ENCODE results near the gene SHOX. TPM values are rescaled to one million over a fixed set of nuclear protein-coding genes. Genes with fewer than 3 reads are reported as not detected.
"Not testable (repeated sequence)": the region's sequence is repeated elsewhere in the genome, so short reads cannot be mapped to it uniquely, and the experiment has no call there.

SHOX gene
- total RNA-seq, 1 donor from 2014 or later = not detected

DNA sequence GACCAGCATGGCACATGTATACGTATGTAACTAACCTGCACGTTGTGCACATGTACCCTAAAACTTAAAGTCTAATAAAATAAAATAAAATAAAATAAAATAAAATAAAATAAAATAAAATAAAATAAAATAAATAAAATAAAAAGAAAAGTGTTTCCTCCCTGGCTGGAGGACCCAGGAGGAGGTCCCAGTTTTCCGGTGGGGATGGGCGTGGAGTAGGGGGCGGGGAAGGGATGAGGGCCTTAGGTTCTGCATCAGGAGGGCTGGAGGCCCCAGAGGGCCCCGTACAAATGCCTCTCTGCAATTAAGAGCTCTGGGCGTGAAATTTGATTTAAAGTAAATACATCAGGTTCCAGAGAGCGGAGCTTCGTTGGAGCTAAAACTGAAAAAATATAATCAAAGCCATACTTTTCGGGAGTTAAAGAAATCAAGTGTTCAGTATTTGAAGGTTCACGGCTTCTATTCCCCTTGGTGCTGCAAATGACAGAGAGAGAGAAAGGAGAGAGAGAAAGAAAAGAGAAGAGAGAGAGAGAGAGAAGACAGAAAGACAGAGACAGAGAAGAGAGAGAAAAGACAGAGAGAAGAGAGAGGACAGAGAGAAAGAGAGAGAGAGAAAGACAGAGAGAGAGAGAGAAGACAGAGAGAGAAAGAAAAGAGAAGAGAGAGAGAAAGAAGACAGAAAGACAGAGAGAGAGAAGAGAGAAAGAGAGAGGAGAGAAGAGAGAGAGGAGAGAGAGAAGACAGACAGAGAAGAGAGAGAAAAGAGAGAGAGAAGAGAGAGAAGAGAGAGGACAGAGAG lies 8.7 kb upstream of the SHOX start:
- DNase-seq (ENCODE audit: low read depth) = no peak

DNA sequence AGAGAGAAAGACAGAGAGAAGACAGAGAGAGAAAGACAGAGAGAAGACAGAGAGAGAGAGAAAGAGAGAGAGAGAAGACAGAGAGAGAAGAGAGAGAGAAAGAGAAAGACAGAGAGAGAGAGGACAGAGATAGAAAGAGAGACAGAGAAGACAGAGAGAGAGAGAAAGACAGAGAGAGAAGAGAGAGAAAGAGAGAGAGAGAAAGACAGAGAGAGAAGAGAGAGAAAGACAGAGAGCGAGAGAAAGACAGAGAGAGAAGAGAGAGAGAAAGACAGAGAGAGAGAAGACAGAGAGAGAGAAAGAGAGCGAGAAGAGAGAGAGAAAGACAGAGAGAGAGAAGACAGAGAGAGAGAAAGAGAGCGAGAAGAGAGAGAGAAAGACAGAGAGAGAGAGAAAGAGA lies 7.8 kb upstream of the SHOX start:
- DNase-seq (ENCODE audit: low read depth) = not testable (repeated sequence)

DNA sequence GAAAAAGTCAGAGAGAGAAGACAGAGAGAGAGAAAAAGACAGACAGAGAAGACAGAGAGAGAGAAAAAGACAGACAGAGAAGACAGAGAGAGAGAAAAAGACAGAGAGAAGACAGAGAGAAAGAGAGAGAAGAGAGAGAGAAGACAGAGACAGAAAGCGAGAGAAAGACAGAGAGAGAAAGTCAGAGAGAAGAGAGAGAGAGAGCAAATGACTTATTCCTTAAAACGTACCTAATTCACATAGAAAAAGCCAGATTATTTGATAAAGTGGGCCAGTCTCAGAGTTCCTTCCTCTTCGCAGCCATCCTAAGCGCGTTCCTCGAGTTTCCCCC lies 7.4 kb upstream of the SHOX start:
- DNase-seq (ENCODE audit: low read depth) = no peak

DNA sequence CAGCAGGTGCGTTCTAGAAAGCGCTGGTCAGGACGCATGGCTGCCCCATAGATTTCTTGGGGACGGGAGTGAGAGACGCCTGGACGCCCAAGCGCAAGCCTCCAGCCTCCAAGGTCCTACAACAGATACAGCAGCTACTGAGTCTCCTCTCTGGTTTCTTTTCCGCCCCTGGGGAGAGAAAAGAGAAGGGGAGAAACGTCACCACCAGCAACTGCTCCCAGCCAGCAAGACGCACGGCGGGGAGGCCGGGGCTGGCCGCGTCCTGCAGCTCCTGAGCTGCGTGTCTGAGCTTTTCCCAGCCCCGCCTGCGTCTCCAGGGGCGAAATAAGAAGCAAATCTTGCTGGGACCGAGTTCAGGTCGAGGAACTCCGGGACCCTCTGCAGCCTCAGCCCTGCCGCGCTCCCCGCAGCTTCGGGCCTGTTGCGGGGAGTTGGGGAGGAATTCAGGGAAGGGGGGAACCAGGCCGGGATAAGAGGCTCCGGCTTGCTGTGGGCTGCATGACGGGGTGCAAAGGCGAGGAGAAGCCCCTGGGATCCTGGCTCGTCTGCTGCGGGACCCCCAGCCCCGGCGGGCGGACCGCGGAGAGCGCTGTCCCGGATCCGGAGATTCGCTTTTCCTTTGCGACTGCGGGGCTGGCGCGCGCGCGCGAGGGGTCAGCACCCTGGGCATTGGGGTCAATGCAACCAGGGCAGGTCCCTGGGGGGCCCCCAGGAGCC lies 6.8 kb upstream of the SHOX start:
- DNase-seq (ENCODE audit: low read depth) = no peak

DNA sequence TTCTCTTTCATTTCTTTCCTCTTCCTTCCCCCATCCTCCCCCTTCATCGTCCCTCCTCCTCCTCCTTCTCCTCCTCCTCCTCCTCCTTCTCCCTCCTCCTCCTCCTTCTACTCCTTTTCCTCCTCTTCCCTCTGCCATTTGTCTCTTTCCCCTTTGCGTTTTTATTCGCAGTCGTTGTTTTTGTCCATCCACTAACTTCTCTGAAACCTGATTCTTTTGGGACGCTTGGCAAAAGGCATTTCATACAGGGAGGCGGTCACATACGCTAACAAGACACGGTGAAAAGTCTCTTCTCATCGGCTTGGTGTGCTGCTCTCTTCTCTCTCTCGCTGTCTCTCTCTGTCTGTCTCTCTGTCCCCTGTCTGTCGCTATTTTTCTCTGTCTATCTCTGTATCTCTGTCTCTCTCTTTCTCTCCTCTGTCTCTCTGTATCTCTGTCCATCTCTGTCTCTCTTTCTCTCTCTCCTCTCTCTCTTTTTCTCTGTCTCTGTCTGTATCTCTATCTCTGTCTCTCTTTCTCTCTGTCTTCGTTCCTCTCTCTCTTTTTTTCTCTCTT lies 5.4 kb upstream of the SHOX start:
- no peak for DNase-seq (ENCODE audit: low read depth)

DNA sequence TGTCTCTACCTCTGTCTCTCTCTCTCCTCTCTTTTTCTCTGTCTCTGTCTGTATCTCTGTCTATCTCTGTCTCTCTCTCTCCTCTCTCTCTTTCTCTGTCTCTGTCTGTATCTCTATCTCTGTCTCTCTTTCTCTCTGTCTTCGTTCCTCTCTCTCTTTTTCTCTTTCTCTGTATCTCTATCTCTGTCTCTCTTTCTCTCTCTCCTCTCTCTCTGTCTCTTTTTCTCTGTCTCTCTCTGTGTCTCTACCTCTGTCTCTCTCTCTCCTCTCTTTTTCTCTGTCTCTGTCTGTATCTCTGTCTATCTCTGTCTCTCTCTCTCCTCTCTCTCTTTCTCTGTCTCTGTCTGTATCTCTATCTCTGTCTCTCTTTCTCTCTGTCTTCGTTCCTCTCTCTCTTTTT lies 4.5 kb upstream of the SHOX start:
- DNase-seq (ENCODE audit: low read depth) = not testable (repeated sequence)

DNA sequence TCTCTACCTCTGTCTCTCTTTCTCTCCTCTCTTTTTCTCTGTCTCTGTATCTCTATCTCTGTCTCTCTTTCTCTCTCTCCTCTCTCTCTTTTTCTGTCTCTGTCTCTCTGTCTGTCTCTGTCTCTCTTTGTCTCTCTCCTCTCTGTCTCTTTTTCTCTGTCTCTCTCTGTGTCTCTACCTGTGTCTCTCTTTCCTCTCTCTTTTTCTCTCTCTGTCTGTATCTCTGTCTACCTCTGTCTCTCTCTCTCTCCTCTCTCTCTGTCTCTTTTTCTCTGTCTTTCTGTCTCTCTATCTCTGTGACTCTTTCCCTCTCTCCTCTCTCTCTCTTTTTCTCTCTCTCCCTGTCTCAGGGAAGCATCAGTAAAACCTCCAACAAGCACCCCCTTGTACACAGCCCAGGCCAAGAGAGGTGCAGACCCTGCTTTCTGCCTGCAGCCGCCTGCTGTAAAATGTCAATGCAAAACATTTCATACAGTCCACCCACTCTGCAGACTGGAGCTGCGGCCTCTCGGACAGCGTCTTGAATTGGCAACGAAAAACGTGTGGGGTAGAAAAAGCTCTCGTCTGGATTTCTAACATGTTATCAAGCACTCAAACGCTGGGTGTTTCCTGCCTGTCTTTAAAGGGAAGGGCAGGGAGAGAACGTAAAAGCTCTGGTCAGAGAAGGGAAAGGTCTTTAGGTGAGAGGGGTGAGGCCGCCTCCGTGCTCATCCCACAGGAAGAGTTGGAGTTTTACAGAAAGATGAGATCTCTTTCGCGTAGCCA lies 3.7 kb upstream of the SHOX start:
- DNase-seq (ENCODE audit: low read depth) = no peak

DNA sequence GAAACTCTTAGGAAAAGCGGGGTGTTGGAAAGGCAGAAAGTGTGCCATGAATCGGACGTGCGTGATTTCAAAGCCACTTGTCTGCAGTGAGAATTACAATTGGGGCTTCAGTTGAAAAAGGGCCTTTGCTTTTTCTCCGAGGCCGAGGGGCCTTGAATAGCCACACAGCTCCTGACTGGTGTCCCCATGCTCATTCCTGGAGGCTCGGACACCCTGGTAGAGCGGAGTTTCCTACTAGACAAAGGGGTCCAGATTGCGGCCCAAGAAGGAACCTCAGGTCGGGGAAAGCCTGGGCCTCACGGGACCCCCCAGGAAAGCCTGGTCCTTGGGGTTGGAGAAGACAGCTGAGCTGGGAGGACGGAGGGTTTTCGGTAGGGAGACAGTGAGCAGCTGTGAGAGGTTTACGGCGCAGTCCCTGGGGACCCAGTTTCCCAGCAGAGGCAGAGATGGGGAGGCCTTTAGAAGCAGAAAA lies 3.0 kb upstream of the SHOX start:
- DNase-seq (ENCODE audit: low read depth) = no peak

DNA sequence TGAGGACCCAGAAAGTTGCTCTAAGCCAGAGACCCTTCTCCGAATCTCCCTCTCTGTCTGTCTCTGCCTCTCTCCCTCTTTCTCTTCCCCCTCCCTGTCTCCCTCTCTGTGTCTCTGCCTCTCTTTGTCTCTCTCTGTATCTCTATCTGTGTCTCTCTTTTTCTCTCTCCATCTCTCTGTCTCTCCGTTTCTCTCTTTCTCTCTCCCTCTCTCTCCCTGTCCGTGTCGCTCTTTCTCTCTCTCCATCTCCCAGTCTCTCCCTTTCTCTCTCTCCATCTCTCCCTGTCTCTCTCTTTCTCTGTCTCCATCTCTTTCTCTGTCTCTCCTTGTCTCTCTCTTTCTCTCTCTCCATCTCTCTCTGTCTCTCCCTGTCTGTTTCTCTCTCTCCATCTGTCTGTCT lies 2.6 kb upstream of the SHOX start:
- DNase-seq (ENCODE audit: low read depth) = no peak

DNA sequence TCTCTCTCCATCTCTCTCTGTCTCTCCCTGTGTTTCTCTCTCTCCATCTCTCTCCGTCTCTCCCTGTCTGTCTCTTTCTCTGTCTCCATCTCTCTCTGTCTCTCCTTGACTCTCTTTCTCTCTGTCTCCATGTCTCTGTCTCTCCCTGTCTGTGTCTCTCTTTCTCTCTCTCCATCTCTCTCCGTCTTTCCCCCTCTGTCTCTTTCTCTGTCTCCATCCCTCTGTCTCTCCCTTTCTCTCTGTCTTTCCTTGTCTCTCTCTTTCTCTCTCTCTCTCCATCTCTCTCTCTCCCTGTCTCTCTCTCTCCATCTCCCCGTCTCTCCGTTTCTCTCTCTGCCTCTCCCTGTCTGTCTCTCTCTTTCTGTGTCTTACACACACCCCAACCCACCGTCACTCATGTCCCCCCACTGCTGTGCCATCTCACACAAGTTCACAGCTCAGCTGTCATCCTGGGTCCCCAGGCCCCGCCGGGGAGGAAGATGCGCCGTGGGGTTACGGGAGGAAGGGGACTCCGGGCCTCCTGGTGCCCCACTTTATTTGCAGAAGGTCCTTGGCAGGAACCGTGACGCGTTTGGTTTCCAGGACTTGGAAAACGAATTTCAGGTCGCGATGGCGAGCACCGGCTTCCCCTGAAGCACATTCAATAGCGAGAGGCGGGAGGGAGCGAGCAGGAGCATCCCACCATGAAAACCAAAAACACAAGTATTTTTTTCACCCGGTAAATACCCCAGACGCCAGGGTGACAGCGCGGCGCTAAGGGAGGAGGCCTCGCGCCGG lies 1.2 kb upstream of the SHOX start:
- DNase-seq (ENCODE audit: low read depth) = no peak

DNA sequence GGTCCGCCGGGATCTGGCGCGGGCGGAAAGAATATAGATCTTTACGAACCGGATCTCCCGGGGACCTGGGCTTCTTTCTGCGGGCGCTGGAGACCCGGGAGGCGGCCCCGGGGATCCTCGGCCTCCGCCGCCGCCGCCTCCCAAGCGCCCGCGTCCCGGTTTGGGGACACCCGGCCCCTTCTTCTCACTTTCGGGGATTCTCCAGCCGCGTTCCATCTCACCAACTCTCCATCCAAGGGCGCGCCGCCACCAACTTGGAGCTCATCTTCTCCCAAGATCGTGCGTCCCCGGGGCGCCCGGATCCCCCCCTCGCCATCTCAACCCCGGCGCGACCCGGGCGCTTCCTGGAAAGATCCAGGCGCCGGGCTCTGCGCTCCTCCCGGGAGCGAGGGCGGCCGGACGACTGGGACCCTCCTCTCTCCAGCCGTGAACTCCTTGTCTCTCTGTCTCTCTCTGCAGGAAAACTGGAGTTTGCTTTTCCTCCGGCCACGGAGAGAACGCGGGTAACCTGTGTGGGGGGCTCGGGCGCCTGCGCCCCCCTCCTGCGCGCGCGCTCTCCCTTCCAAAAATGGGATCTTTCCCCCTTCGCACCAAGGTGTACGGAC lies 482 bp upstream of the SHOX start:
- no peak for DNase-seq (ENCODE audit: low read depth)

DNA sequence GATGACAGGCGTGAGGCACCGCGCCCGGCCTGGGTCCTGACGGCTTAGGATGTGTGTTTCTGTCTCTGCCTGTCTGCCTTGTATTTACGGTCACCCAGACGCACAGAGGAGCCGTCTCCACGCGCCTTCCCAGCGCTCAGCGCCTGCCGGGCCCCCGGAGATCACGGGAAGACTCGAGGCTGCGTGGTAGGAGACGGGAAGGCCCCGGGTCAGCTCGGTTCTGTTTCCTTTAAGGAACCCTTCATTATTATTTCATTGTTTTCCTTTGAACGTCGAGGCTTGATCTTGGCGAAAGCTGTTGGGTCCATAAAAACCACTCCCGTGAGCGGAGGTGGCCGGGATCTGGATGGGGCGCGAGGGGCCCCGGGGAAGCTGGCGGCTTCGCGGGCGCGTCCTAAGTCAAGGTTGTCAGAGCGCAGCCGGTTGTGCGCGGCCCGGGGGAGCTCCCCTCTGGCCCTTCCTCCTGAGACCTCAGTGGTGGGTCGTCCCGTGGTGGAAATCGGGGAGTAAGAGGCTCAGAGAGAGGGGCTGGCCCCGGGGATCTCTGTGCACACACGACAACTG lies 1.3 kb downstream of the SHOX start:
- no peak for DNase-seq (ENCODE audit: low read depth)

DNA sequence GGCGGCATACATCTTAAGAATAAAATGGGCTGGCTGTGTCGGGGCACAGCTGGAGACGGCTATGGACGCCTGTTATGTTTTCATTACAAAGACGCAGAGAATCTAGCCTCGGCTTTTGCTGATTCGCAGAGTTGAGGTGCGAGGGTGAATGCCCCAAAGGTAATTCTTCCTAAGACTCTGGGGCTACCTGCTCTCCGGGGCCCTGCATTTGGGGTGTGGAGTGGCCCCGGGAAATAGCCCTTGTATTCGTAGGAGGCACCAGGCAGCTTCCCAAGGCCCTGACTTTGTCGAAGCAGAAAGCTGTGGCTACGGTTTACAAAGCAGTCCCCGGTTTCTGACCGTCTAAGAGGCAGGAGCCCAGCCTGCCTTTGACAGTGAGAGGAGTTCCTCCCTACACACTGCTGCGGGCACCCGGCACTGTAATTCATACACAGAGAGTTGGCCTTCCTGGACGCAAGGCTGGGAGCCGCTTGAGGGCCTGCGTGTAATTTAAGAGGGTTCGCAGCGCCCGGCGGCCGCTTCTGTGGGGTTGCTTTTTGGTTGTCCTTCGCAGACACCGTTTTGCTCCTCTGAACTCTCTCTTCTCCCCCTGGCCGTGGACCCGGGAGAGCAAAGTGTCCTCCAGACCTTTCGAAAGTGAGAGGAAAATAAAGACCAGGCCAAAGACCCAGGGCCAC lies 1.9 kb downstream of the SHOX start:
- no peak for DNase-seq (ENCODE audit: low read depth)

DNA sequence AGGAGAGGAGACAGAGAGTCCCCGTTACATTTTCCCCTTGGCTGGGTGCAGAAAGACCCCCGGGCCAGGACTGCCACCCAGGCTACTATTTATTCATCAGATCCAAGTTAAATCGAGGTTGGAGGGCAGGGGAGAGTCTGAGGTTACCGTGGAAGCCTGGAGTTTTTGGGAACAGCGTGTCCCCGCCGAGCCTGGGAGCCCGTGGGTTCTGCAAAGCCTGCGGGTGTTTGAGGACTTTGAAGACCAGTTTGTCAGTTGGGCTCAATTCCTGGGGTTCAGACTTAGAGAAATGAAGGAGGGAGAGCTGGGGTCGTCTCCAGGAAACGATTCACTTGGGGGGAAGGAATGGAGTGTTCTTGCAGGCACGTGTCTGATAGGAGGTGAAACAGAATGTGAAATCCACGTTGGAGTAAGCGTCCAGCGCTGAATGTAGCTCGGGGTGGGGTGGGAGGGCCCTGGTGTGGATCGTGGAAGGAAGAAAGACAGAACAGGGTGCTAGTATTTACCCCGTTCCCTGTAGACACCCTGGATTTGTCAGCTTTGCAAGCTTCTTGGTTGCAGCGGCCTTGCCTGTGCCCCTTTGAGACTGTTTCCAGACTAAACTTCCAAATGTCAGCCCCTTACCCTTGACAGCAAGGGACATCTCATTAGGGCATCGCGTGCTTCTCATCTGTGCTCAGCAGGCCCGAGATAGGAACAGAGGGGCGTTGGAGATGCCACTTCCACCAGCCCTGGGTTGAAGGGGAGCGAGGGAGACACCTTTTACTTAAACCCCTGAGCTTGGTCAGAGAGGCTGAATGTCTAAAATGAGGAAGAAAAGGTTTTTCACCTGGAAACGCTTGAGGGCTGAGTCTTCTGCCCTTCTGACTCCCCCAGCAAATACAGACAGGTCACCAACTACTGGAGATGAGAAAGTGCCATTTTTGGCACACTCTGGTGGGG lies 2.7 kb downstream of the SHOX start:
- no peak for DNase-seq (ENCODE audit: low read depth)

DNA sequence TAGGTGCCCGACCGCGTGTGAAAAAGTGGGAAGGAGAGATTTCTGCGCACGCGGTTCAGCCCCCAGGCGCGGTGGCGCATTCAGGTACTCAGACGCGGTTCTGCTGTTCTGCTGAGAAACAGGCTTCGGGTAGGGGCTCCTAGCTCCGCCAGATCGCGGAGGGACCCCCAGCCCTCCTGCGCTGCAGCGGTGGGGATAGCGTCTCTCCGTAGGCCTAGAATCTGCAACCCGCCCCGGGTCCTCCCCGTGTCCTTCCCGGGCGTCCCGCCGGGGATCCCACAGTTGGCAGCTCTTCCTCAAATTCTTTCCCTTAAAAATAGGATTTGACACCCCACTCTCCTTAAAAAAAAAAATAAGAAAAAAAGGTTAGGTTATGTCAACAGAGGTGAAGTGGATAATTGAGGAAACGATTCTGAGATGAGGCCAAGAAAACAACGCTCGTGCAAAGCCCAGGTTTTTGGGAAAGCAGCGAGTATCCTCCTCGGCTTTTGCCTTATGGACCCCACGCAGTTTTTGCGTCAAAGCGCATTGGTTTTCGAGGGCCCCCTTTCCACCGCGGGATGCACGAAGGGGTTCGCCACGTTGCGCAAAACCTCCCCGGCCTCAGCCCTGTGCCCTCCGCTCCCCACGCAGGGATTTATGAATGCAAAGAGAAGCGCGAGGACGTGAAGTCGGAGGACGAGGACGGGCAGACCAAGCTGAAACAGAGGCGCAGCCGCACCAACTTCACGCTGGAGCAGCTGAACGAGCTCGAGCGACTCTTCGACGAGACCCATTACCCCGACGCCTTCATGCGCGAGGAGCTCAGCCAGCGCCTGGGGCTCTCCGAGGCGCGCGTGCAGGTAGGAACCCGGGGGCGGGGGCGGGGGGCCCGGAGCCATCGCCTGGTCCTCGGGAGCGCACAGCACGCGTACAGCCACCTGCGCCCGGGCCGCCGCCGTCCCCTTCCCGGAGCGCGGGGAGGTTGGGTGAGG lies 3.7 kb downstream of the SHOX start:
- no peak for DNase-seq (ENCODE audit: low read depth)

DNA sequence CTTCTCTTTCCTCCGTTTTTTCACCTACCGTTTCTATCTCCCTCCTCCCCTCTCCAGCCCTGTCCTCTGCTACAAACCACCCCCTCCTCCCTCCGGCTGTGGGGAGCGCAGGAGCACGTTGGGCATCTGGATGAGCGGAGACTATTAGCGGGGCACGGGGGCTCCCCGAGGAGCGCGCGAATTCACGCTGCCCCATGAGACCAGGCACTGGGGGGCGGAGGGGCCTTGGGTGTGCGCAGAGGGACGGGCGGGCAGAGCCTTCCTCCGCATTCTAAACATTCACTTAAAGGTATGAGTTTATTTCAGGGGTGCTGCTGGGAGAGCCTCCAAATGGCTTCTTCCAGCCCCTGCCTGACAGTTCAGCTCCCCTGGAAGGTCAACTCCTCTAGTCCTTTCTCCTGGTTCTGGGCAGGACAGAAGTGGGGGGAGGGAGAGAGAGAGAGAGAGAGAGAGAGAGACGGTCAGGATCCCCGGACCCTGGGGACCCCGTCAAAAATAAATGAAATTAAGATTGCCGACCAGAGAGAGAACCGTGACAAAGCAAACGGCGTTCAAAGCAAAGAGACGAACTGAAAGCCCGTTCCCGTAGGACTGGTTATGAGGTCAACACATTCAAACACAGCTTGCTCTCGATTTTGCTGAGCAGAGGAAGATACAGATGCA lies 5.0 kb downstream of the SHOX start:
- DNase-seq (ENCODE audit: low read depth) = no peak

DNA sequence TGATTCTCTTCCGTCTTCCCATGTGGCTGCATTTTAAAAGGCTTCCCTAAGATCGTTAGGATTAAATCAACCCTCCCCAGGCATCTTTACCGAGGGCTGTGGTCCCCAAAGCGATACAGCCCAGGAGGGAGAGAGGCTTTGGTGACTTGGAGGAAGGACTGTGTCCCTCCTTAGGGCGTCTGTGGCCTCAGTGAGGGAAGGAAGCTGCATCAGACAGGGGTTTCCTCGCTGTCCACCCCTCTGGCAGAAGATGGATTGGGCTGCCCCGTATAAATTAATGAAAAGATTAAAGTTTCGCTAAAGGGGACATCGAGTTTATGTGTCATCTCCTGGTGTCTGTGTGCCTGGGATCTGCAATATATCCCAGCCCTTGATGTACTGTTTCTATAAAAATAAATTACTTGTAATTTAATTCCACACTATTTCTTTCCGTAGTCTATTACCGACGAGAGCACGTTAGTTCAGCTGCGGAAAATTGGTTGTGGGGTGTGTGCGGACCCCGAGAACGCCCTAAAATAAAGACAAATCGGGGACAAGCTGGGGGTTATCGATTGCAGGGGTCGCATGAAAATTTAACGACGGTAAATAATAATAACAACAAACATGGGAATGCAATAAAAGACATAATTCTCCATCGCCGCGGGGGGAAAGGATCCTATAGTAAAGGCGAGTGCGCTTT lies 6.5 kb downstream of the SHOX start:
- DNase-seq (ENCODE audit: low read depth) = no peak
